ENCODE data around the gene SIL1.

SIL1 gene

GRCh38 chr5:139214646-139215045 is 16.5 kb upstream of the SIL1 start:
- in situ Hi-C loops (cut with MboI; ENCODE audit: low sequenced_read_pairs, unreplicated experiment) = no loop called here
- TF ChIP-seq CTCF (IDR thresholded peaks at IDR 0.05; ENCODE audit: borderline replicate concordance, control extremely low read depth, extremely low read depth, insufficient read depth, missing control alignments) = no peak
- no peak for DNase-seq (ENCODE audit: low spot score)

- in situ Hi-C loops (cut with MboI; ENCODE audit: low sequenced_read_pairs, unreplicated experiment) = no loop called here
- DNase-seq (ENCODE audit: low spot score) = no peak
- no peak for TF ChIP-seq CTCF (IDR thresholded peaks at IDR 0.05; ENCODE audit: borderline replicate concordance, control extremely low read depth, extremely low read depth, insufficient read depth, missing control alignments)
Observed at GRCh38 chr5:139212906-139213305, 14.7 kb upstream of the SIL1 start.

GRCh38 chr5:139212486-139212885 is 14.3 kb upstream of the SIL1 start:
- no peak for TF ChIP-seq CTCF (IDR thresholded peaks at IDR 0.05; ENCODE audit: borderline replicate concordance, control extremely low read depth, extremely low read depth, insufficient read depth, missing control alignments)
- in situ Hi-C loops (cut with MboI; ENCODE audit: low sequenced_read_pairs, unreplicated experiment) = no loop called here

GRCh38 chr5:139210585-139210984 is 12.4 kb upstream of the SIL1 start:
- TF ChIP-seq CTCF (IDR thresholded peaks at IDR 0.05; ENCODE audit: borderline replicate concordance, control extremely low read depth, extremely low read depth, insufficient read depth, missing control alignments) = no peak
- in situ Hi-C loops (cut with MboI; ENCODE audit: low sequenced_read_pairs, unreplicated experiment) = no loop called here
- no peak for DNase-seq (ENCODE audit: low spot score)

More at GRCh38 chr5:139212486-139212885, 14.3 kb upstream of the SIL1 start:
- no peak for DNase-seq (ENCODE audit: low spot score)

GRCh38 chr5:139207297-139208000 is 9.3 kb upstream of the SIL1 start:
- in situ Hi-C loops (cut with MboI; ENCODE audit: low sequenced_read_pairs, unreplicated experiment) = no loop called here
- DNase-seq (ENCODE audit: low spot score) = no peak
- TF ChIP-seq CTCF (IDR thresholded peaks at IDR 0.05; ENCODE audit: borderline replicate concordance, control extremely low read depth, extremely low read depth, insufficient read depth, missing control alignments) = no peak

GRCh38 chr5:139205586-139205985 is 7.4 kb upstream of the SIL1 start:
- in situ Hi-C loops (cut with MboI; ENCODE audit: low sequenced_read_pairs, unreplicated experiment) = no loop called here
- no peak for DNase-seq (ENCODE audit: low spot score)
- TF ChIP-seq CTCF (IDR thresholded peaks at IDR 0.05; ENCODE audit: borderline replicate concordance, control extremely low read depth, extremely low read depth, insufficient read depth, missing control alignments) = no peak
